Measurements from ENCODE around the gene PPP1R27.

PPP1R27 gene

GRCh38 chr17:81805707-81806460 lies 29.0 kb downstream of the PPP1R27 start:
- no peak for TF ChIP-seq TAF1 (IDR thresholded peaks at IDR 0.05; ENCODE audit: borderline replicate concordance, low read depth, low read length)
- no peak for TF ChIP-seq POLR2A (IDR thresholded peaks at IDR 0.05; ENCODE audit: low read depth, low read length)
- TF ChIP-seq POLR2AphosphoS5 (IDR thresholded peaks at IDR 0.05; ENCODE audit: low read depth, low read length), result no peak
- DNase-seq (ENCODE audit: insufficient read length) (no peak), FAIRE-seq (no peak)

GRCh38 chr17:81804559-81805399 lies 30.1 kb downstream of the PPP1R27 start:
- no peak for DNase-seq (ENCODE audit: insufficient read length)
- TF ChIP-seq POLR2A (IDR thresholded peaks at IDR 0.05; ENCODE audit: low read depth, low read length) (no peak), TAF1 (IDR thresholded peaks at IDR 0.05; ENCODE audit: borderline replicate concordance, low read depth, low read length) (no peak), POLR2AphosphoS5 (IDR thresholded peaks at IDR 0.05; ENCODE audit: low read depth, low read length) (no peak)
- no peak for FAIRE-seq

- DNase-seq (ENCODE audit: insufficient read length) (no peak), FAIRE-seq (no peak)
- TF ChIP-seq POLR2AphosphoS5 (IDR thresholded peaks at IDR 0.05; ENCODE audit: low read depth, low read length) (no peak), POLR2A (IDR thresholded peaks at IDR 0.05; ENCODE audit: low read depth, low read length) (no peak)
Observed at GRCh38 chr17:81803728-81804558, 30.9 kb downstream of the PPP1R27 start, which contains the start of gene GCGR. Gene GCGR (plus strand): TSS chr17:81804150. CDS start chr17:81809019, 4,869 bp downstream.

- TF ChIP-seq POLR2A (IDR thresholded peaks at IDR 0.05; ENCODE audit: low read depth, low read length) (no peak), POLR2AphosphoS5 (IDR thresholded peaks at IDR 0.05; ENCODE audit: low read depth, low read length) (no peak), TAF1 (IDR thresholded peaks at IDR 0.05; ENCODE audit: borderline replicate concordance, low read depth, low read length) (no peak)
- DNase-seq (ENCODE audit: insufficient read length) (no peak), FAIRE-seq (no peak)
Observed at GRCh38 chr17:81802856-81803643, 31.8 kb downstream of the PPP1R27 start.

- DNase-seq (ENCODE audit: insufficient read length) (no peak), FAIRE-seq (no peak)
- TF ChIP-seq POLR2A (IDR thresholded peaks at IDR 0.05; ENCODE audit: low read depth, low read length) (no peak), TAF1 (IDR thresholded peaks at IDR 0.05; ENCODE audit: borderline replicate concordance, low read depth, low read length) (no peak), POLR2AphosphoS5 (IDR thresholded peaks at IDR 0.05; ENCODE audit: low read depth, low read length) (no peak)
Observed at GRCh38 chr17:81802048-81802758, 32.6 kb downstream of the PPP1R27 start.

- no peak for DNase-seq (ENCODE audit: insufficient read length)
- TF ChIP-seq POLR2AphosphoS5 (IDR thresholded peaks at IDR 0.05; ENCODE audit: low read depth, low read length) (no peak), POLR2A (IDR thresholded peaks at IDR 0.05; ENCODE audit: low read depth, low read length) (no peak)
- FAIRE-seq, result no peak
Observed at GRCh38 chr17:81801327-81801726, 33.5 kb downstream of the PPP1R27 start.

- FAIRE-seq, result no peak
- TF ChIP-seq TAF1 (IDR thresholded peaks at IDR 0.05; ENCODE audit: borderline replicate concordance, low read depth, low read length) (no peak), POLR2AphosphoS5 (IDR thresholded peaks at IDR 0.05; ENCODE audit: low read depth, low read length) (no peak), POLR2A (IDR thresholded peaks at IDR 0.05; ENCODE audit: low read depth, low read length) (no peak)
- DNase-seq (ENCODE audit: insufficient read length), result no peak
Observed at GRCh38 chr17:81794509-81794908, 40.3 kb downstream of the PPP1R27 start.

GRCh38 chr17:81794074-81794476 lies 40.8 kb downstream of the PPP1R27 start:
- DNase-seq (ENCODE audit: insufficient read length) (no peak), FAIRE-seq (no peak)
- TF ChIP-seq TAF1 (IDR thresholded peaks at IDR 0.05; ENCODE audit: borderline replicate concordance, low read depth, low read length) (no peak), POLR2AphosphoS5 (IDR thresholded peaks at IDR 0.05; ENCODE audit: low read depth, low read length) (no peak), POLR2A (IDR thresholded peaks at IDR 0.05; ENCODE audit: low read depth, low read length) (no peak)

GRCh38 chr17:81792675-81793615 lies 41.9 kb downstream of the PPP1R27 start:
- no peak for DNase-seq (ENCODE audit: insufficient read length)
- FAIRE-seq, result no peak
- no peak for TF ChIP-seq TAF1 (IDR thresholded peaks at IDR 0.05; ENCODE audit: borderline replicate concordance, low read depth, low read length)
- no peak for TF ChIP-seq POLR2A (IDR thresholded peaks at IDR 0.05; ENCODE audit: low read depth, low read length)
- no peak for TF ChIP-seq POLR2AphosphoS5 (IDR thresholded peaks at IDR 0.05; ENCODE audit: low read depth, low read length)

All from GM12892 (cell line).